ENCODE data around the gene AP2A2.

AP2A2 gene

GRCh38 chr11:925496-926301, at the start of gene AP2A2:
AP2A2 (plus strand) TSS chr11:925870; CDS start chr11:926022, 152 bp downstream.
- DNase-seq (ENCODE audit: low read depth): peak; percentile 80

GRCh38 chr11:876545-876944, 49.1 kb upstream of the AP2A2 start:
- no peak for DNase-seq (ENCODE audit: low read depth)

- no peak for DNase-seq (ENCODE audit: low read depth)
These were observed 48.1 kb upstream of the AP2A2 start for GRCh38 chr11:877565-877964.

GRCh38 chr11:880447-880846, 45.2 kb upstream of the AP2A2 start:
- no peak for DNase-seq (ENCODE audit: low read depth)

- DNase-seq (ENCODE audit: low read depth): no peak
These were observed 43.1 kb upstream of the AP2A2 start for GRCh38 chr11:882596-882995.

- no peak for DNase-seq (ENCODE audit: low read depth)
These were observed 42.1 kb upstream of the AP2A2 start for GRCh38 chr11:883527-883926.

GRCh38 chr11:884578-885070, 41.0 kb upstream of the AP2A2 start:
- DNase-seq (ENCODE audit: low read depth): no peak

GRCh38 chr11:886568-886967, 39.1 kb upstream of the AP2A2 start:
- DNase-seq (ENCODE audit: low read depth): no peak

- DNase-seq (ENCODE audit: low read depth): no peak
These were observed 38.1 kb upstream of the AP2A2 start for GRCh38 chr11:887589-887988.

- no peak for DNase-seq (ENCODE audit: low read depth)
These were observed 37.1 kb upstream of the AP2A2 start for GRCh38 chr11:888310-889212.

GRCh38 chr11:889257-889656, 36.4 kb upstream of the AP2A2 start:
- DNase-seq (ENCODE audit: low read depth): no peak

- DNase-seq (ENCODE audit: low read depth): no peak
These were observed 35.8 kb upstream of the AP2A2 start for GRCh38 chr11:889687-890475.

- DNase-seq (ENCODE audit: low read depth): no peak
These were observed 34.7 kb upstream of the AP2A2 start for GRCh38 chr11:890794-891540.

GRCh38 chr11:893008-893654, 32.5 kb upstream of the AP2A2 start:
- DNase-seq (ENCODE audit: low read depth): no peak

- no peak for DNase-seq (ENCODE audit: low read depth)
These were observed 31.0 kb upstream of the AP2A2 start for GRCh38 chr11:894575-895201.

- no peak for DNase-seq (ENCODE audit: low read depth)
These were observed 30.1 kb upstream of the AP2A2 start for GRCh38 chr11:895331-896110.

GRCh38 chr11:897253-898142, 28.2 kb upstream of the AP2A2 start:
- no peak for DNase-seq (ENCODE audit: low read depth)

- DNase-seq (ENCODE audit: low read depth): no peak
These were observed 27.5 kb upstream of the AP2A2 start for GRCh38 chr11:898143-898511.

Data from T-helper 22 cell (primary cell).